ENCODE data around the gene RPL7A.
"Not testable (repeated sequence)": the region's sequence is repeated elsewhere in the genome, so short reads cannot be mapped to it uniquely, and the experiment has no call there.

- TF ChIP-seq, protein P1, sequence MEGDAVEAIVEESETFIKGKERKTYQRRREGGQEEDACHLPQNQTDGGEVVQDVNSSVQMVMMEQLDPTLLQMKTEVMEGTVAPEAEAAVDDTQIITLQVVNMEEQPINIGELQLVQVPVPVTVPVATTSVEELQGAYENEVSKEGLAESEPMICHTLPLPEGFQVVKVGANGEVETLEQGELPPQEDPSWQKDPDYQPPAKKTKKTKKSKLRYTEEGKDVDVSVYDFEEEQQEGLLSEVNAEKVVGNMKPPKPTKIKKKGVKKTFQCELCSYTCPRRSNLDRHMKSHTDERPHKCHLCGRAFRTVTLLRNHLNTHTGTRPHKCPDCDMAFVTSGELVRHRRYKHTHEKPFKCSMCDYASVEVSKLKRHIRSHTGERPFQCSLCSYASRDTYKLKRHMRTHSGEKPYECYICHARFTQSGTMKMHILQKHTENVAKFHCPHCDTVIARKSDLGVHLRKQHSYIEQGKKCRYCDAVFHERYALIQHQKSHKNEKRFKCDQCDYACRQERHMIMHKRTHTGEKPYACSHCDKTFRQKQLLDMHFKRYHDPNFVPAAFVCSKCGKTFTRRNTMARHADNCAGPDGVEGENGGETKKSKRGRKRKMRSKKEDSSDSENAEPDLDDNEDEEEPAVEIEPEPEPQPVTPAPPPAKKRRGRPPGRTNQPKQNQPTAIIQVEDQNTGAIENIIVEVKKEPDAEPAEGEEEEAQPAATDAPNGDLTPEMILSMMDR (IDR thresholded peaks at IDR 0.05 in 4 of 5, conservative IDR thresholded peaks at IDR 0.05 in 1 of 5) = not testable (repeated sequence)
- not testable (repeated sequence) for TF ChIP-seq POLR2A (IDR thresholded peaks at IDR 0.05)
Observed at GRCh38 chr9:133334888-133335287, 13.1 kb upstream of the RPL7A start.
